ENCODE measurements around the gene THEM4. TPM values are rescaled to one million over a fixed set of nuclear protein-coding genes. Genes with fewer than 3 reads are reported as not detected.

The THEM4 gene
- total RNA-seq (2022; extraction: Qiagen RNA extraction), result 12.2 to 13.7 TPM (median 13.4 TPM) in 5 replicates

DNA sequence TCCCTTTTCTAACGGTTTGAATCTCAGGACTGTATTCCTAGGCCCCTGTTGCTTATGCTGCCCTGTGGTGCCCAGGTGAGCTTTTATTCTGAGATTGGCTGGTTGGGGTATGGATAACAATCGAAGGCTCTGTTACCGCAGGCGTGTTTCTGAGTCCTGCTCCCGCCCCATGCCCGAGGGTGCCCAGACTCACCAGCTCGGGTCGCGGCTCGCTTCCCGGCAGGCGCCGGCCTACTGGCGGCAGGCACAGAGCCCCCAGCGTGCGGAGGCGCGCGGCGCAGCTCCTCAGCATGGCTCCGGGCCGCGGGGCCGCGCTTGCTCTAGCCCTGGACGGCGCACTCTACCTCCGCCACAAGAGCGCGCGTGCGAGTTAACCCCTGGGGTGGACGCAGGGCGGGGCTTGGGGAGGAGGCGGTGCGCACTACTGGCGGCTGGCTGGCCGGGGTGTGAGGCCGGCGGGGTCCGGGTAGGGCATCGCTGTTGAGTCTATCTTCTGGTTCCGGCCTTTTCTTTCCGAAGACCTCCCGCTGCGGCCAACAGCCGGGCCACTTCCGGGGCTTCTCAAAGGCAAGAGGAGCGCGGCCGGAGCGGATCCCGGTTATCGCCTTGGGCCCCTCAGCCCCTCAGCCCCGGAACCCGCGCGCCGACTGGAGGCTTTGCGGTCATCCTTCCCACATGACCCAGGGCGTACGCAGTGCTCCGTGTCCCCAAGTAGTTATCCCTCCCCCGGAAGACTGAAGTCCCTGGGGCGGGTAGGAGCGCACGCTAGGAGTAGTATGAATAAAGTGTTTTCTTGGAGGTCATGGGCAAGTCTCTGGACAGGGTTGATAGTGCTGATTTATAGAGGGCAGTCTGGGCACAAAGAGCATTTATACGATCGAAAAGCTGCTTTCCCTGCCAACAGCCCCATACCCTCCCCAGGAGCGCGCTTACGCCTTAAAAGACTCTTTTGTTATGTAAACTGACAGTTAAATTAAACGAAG lies at the start of gene THEM4:
Gene THEM4 (minus strand): TSS at position 345 of the 983 bp plus-strand sequence. CDS start 53 bp downstream, at position 292.

DNA sequence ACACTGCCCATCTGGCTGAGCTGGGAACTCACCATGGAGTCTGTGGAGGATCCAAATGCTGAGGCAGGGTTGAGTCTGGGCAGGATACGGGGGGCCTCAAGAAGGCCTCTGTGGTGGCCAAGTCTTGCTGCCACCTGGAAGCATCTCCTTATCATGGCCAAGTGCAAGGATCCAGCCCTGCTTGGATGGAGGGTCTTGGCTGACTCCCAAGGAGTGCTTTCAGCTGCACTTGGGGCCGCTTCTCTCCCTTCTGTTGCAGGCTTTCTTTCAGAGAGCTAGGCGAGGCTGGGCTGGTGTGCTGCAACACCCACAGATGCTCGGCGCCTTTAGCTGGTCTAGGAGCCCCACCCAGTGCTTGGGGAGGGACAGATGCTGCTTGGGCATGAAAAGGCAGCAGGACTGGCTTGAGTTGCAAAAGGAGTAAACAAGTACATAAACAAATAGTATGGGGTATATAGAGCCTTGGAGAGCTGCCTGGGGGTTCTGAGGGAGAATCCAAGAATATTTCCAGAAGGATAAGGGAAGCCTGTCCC lies 55.8 kb downstream of the THEM4 start, which contains the start of gene THEM5:
Gene THEM5 (minus strand): TSS at position 302 of the 533 bp plus-strand sequence. CDS start 147 bp downstream, at position 155.

DNA sequence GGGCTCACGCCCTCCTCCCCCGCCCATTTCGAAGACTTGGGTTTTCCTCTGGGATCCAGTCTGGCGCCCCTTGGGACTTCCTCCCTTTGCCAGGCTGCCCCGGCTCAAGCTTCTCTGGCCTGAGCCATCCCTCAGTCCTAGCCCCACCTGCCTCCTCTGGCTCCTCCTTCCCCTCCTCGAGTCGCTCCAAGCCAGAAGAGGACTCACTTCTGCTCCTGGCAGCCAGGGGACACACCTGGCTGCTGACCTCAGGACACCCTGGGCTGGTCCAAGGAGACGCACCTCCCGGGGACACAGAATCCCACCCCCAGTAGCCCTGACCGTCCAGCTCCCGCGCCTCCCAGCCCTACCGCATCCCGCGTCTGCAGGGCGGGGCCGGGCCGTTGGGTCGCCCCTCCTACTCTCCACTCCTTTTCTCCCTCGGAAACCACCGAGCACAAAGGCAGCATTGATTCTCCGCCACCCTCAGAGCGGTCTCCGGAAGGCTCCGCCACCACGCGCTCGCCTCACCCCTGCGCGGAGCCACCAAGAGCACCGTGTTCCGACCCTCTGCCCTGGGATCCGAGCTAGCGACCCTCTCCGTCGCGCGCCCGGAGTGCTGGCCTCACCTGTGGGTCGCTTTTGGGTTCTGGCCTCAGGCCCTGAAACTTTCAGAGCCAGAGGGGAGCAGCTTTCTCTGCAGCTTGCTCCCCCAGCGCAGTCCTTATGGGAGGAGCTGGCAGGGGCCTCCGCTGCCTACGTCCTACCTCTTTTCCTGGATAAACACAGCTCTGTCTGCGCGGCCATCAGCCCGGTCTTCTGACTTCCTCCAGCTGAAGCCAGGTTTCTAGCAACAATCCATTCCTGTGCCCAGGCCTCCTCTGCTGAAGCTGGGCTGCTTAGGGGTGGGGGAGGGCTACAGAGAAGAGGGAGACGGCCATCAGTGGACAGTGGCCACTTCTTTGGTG lies 69.6 kb downstream of the THEM4 start, which contains the start of gene C2CD4D:
Gene C2CD4D (minus strand): TSS at position 364 of the 947 bp plus-strand sequence. CDS start 831 bp downstream, outside the sequence.

DNA sequence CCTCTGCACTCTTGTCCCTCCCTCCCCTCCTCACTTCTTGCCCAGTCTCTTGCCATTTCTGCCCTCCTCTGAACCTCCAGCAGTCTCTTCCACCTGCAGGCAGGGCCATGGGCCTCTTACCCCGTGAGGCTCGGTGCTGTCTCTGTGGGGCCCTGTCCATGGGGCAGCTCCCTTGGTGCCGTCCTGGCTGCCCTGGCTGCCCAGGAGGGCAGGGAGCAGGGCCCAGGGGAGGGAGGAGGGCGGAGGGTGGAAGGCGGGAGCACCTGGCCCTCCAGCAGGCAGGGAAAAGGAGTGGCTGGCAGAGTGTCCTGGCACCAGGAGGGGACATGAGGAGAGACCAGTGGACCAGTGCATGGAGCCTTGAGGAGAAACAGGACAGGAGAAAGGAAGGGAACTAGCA lies 77.7 kb downstream of the THEM4 start, which contains the start of gene RORC:
Gene RORC (minus strand): TSS at position 198 of the 400 bp plus-strand sequence. CDS start 38 bp downstream, at position 160.

Other genes with a start within 250 kb of the THEM4 start
- gene CELF3, start 192.7 kb downstream of the THEM4 start, total RNA-seq (2022; extraction: Qiagen RNA extraction), result 0.04 TPM in 1 of 5 replicates, not detected in the others
- 0.27 TPM in 1 of 5 replicates, not detected in the others for gene RIIAD1, start 188.0 kb downstream of the THEM4 start, total RNA-seq (2022; extraction: Qiagen RNA extraction)
- 75.9 to 89.3 TPM (median 84.8 TPM) in 5 replicates for gene MRPL9, start 146.0 kb downstream of the THEM4 start, total RNA-seq (2022; extraction: Qiagen RNA extraction)
- 5.5 to 6.3 TPM (median 6.1 TPM) in 5 replicates for gene TDRKH, start 119.0 kb downstream of the THEM4 start, total RNA-seq (2022; extraction: Qiagen RNA extraction)
- gene LINGO4, start 104.1 kb downstream of the THEM4 start, total RNA-seq (2022; extraction: Qiagen RNA extraction), result not detected in 5 replicates
- 0.03 to 0.06 TPM (median 0.04 TPM) in 4 of 5 replicates, not detected in the other for gene RORC, start 77.7 kb downstream of the THEM4 start, total RNA-seq (2022; extraction: Qiagen RNA extraction)
- not detected in 5 replicates for gene C2CD4D, start 69.7 kb downstream of the THEM4 start, total RNA-seq (2022; extraction: Qiagen RNA extraction)
- not detected in 5 replicates for gene THEM5, start 55.8 kb downstream of the THEM4 start, total RNA-seq (2022; extraction: Qiagen RNA extraction)
- gene S100A10, start 84.3 kb upstream of the THEM4 start, total RNA-seq (2022; extraction: Qiagen RNA extraction), result 1,898 to 2,089 TPM (median 2,074 TPM) in 5 replicates
- 1,747 to 1,911 TPM (median 1,855 TPM) in 5 replicates for gene S100A11, start 127.5 kb upstream of the THEM4 start, total RNA-seq (2022; extraction: Qiagen RNA extraction)
- not detected in 5 replicates for gene TCHHL1, start 179.6 kb upstream of the THEM4 start, total RNA-seq (2022; extraction: Qiagen RNA extraction)
- 0.20 to 0.26 TPM (median 0.24 TPM) in 5 replicates for gene TCHH, start 205.9 kb upstream of the THEM4 start, total RNA-seq (2022; extraction: Qiagen RNA extraction)
- gene RPTN, start 249.7 kb upstream of the THEM4 start, total RNA-seq (2022; extraction: Qiagen RNA extraction), result not detected in 5 replicates